CD14-positive monocyte (primary cell): ENCODE data around the gene CFAP126. TPM values are rescaled to one million over a fixed set of nuclear protein-coding genes. Genes with fewer than 3 reads are reported as not detected.
A peak's percentile ranks its signal among the peaks of the same experiment; 100 is the strongest.

Source experiments
- DNase-seq, 3 donors: peaks; one replicate each; pipeline ENCODE4 v3.0.0-alpha.2; 2011 to 2022
- H2AFZ ChIP-seq: 2 replicates; pipeline ENCODE4 v1.6.0; 2012; ENCODE audit warnings: mild to moderate bottlenecking, low read depth, low read length, inconsistent platforms; ENCODE audit not compliant: insufficient read depth, poor library complexity, severe bottlenecking
- H3K27ac ChIP-seq, 2 donors: 1 replicate in 1 of 2; 2 replicates in 1 of 2; pipeline ENCODE4 v1.5.1; 2012 to 2013; ENCODE audit warnings: low read length in 2 of 2, control low read depth in 1 of 2, inconsistent platforms in 1 of 2, low read depth in 1 of 2, mild to moderate bottlenecking in 1 of 2
- H3K27me3 ChIP-seq, 2 donors: one replicate each; pipeline versions ENCODE4 v1.6.0 to v1.6.1; 2011 to 2013; ENCODE audit warnings: low read length in 2 of 2; ENCODE audit not compliant: control insufficient read depth in 2 of 2, insufficient read depth in 2 of 2
- H3K36me3 ChIP-seq, 2 donors: replicated peaks in 1 of 2; 1 replicate in 1 of 2; 2 replicates in 1 of 2; pipeline versions ENCODE4 v1.5.1 to v1.6.1; 2012 to 2013; ENCODE audit warnings: low read length in 2 of 2, control low read depth in 1 of 2, inconsistent platforms in 1 of 2, mild to moderate bottlenecking in 1 of 2; ENCODE audit not compliant: insufficient read depth in 2 of 2, control insufficient read depth in 1 of 2
- H3K4me1 ChIP-seq, 2 donors: 1 replicate in 1 of 2; 2 replicates in 1 of 2; pipeline versions ENCODE4 v1.5.1 to v1.6.1; 2012 to 2013; ENCODE audit warnings: low read length in 2 of 2, control low read depth in 1 of 2, inconsistent platforms in 1 of 2, mild to moderate bottlenecking in 1 of 2, moderate library complexity in 1 of 2; ENCODE audit not compliant: insufficient read depth in 2 of 2, control insufficient read depth in 1 of 2
- H3K4me2 ChIP-seq: replicated peaks from 2 replicates; pipeline ENCODE3; 2012; ENCODE audit warnings: low read length, moderate library complexity, mild to moderate bottlenecking; ENCODE audit not compliant: poor library complexity, severe bottlenecking; ENCODE audit errors: extremely low read depth
- H3K4me3 ChIP-seq, 3 experiments: fragments of 200-600 bp in 1 of 3; sonication (generic) in 1 of 3; replicated peaks in 1 of 3; 1 replicate in 2 of 3; 2 replicates in 1 of 3; pipeline ENCODE4 v1.5.1; 2011 to 2013; ENCODE audit warnings: low read length in 3 of 3, mild to moderate bottlenecking in 3 of 3, control low read depth in 2 of 3, low read depth in 2 of 3, inconsistent platforms in 1 of 3, moderate library complexity in 1 of 3
- H3K79me2 ChIP-seq: 2 replicates; pipeline ENCODE4 v1.6.0; 2012; ENCODE audit warnings: mild to moderate bottlenecking, control low read depth, inconsistent platforms, low read length, moderate library complexity; ENCODE audit not compliant: insufficient read depth
- H3K9ac ChIP-seq: 2 replicates; pipeline ENCODE4 v1.6.0; 2017; ENCODE audit warnings: low read length, mild to moderate bottlenecking; ENCODE audit not compliant: insufficient read depth, poor library complexity, severe bottlenecking
- H3K9me3 ChIP-seq, 2 donors: replicated peaks in 1 of 2; 1 replicate in 1 of 2; 2 replicates in 1 of 2; pipeline versions ENCODE4 v1.5.1 to v1.6.1; 2012 to 2013; ENCODE audit warnings: low read length in 2 of 2, control low read depth in 1 of 2; ENCODE audit not compliant: control insufficient read depth in 1 of 2, insufficient read depth in 1 of 2
- H4K20me1 ChIP-seq: 2 replicates; pipeline ENCODE4 v1.6.0; 2012; ENCODE audit warnings: mild to moderate bottlenecking, low read length, control low read depth, moderate library complexity; ENCODE audit not compliant: insufficient read depth
- H3K27ac Mint-ChIP-seq, 7 donors: one replicate each; pipeline ENCODE4 v1.8.0; 2020; ENCODE audit warnings: mild to moderate bottlenecking in 7 of 7, mixed read lengths in 7 of 7, moderate library complexity in 6 of 7, inconsistent platforms in 2 of 7
- H3K27me3 Mint-ChIP-seq, 3 donors: one replicate each; pipeline ENCODE4 v1.8.0; 2021 to 2022; ENCODE audit warnings: low read depth in 3 of 3, mild to moderate bottlenecking in 3 of 3, mixed read lengths in 3 of 3, moderate library complexity in 3 of 3, inconsistent platforms in 1 of 3
- H3K36me3 Mint-ChIP-seq, 2 donors: one replicate each; pipeline ENCODE4 v1.8.0; 2020; ENCODE audit warnings: mixed read lengths in 2 of 2, inconsistent platforms in 1 of 2, mild to moderate bottlenecking in 1 of 2
- H3K4me1 Mint-ChIP-seq: one replicate; pipeline ENCODE4 v1.8.0; 2020; ENCODE audit warnings: mild to moderate bottlenecking, mixed read lengths
- H3K4me3 Mint-ChIP-seq, 2 donors: one replicate each; pipeline ENCODE4 v1.8.0; 2020; ENCODE audit warnings: mild to moderate bottlenecking in 2 of 2, mixed read lengths in 2 of 2, moderate library complexity in 1 of 2
- H3K9me3 Mint-ChIP-seq, 7 donors: one replicate each; pipeline ENCODE4 v1.8.0; 2020 to 2022; ENCODE audit warnings: mixed read lengths in 7 of 7, mild to moderate bottlenecking in 6 of 7, moderate library complexity in 6 of 7, inconsistent platforms in 2 of 7
- CTCF ChIP-seq: fragments of 200-600 bp; IDR thresholded peaks from one replicate; pipeline ENCODE4 v1.8.0; 2022; ENCODE audit warnings: antibody characterized with exemption, mild to moderate bottlenecking
- WGBS: methylation state at CpG from one replicate; pipeline ENCODE4 v1.1.5; 2013; ENCODE audit warnings: missing lambda C conversion rate; ENCODE audit not compliant: insufficient coverage; 5-methylcytosine and 5-hydroxymethylcytosine counted together
- intact Hi-C, 2 donors: fragments of 100-400 bp; cut with micrococcal nuclease; formaldehyde crosslinking; loops; one replicate each; pipeline versions ENCODE4 v1.15.0 to v1.15.1; 2023
- polyA plus RNA-seq, 3 donors: library from polyadenylated mRNA; depleted of rRNA in 1 of 3; unstranded in 2 of 3; stranded (reverse) in 1 of 3; fragments of 300-500 nt in 2 of 3; fragments of >200 nt in 1 of 3; fragmentation: Illumina TruSeq in 2 of 3; gene quantifications; 1 replicate in 2 of 3; 2 replicates in 1 of 3; pipeline ENCODE4 v1.2.3, GENCODE V29; 2012 to 2021

Gene CFAP126
- polyA plus RNA-seq, 3 donors, result not detected

DNA sequence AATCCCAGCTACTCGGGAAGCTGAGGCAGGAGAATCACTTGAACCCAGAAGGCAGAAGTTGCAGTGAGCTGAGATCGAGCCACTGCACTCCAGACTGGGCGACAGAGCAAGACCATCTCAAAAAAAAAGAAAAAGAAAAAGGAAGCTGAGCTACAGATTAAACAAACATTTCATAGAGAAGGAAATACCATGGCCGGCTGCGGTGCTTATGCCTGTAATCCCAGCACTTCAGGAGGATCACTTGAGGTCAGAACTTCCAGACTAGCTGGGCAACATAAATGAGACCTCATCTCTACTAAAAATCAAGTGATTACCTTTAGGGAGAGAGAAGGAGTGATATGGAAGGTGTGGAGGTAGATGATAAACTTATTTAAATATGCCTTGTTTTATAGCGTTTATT, 14.0 kb upstream of the CFAP126 start:
- Mint-ChIP-seq H3K4me1 (peaks cover 11% of the 10 kb centered on the region), H3K9me3 (peaks cover 0 to 2% (median 0%) of the 10 kb centered on the region in 7 donors), H3K27me3 (peaks cover 1 to 7% (median 2%) of the 10 kb centered on the region in 3 donors), H3K4me3 (no peak overlapping the region), H3K36me3 (peaks cover 0 to 2% of the 10 kb centered on the region in 2 donors), H3K27ac (peak overlapping the region in 4 of 7 donors; percentile 63 to 82 (median 70))
- Histone ChIP-seq H3K79me2 (no peaks in the 10 kb centered on the region), H3K27ac (no peak overlapping the region), H3K27me3 (no peaks in the 10 kb centered on the region), H3K4me3 (no peak overlapping the region), H3K4me2 (no peak overlapping the region), H3K9ac (no peak overlapping the region), H3K4me1 (peaks cover 5 to 6% of the 10 kb centered on the region in 2 donors), H4K20me1 (no peaks in the 10 kb centered on the region), H3K36me3 (no peaks in the 10 kb centered on the region), H3K9me3 (no peaks in the 10 kb centered on the region), H2AFZ (peak overlapping the region; percentile 21)
- no peak for DNase-seq
- WGBS, result 78% methylated on average over 1 of the region's 6 CpGs
- TF ChIP-seq CTCF, result no peak
- intact Hi-C loops, result loop anchor here (5.0 to 10.0 kb wide), 3 partner anchors 67 to 154 kb away; partner anchors contain the start of genes SDHC (in 1 of the 2) and TOMM40L (in 1 of the 2)

DNA sequence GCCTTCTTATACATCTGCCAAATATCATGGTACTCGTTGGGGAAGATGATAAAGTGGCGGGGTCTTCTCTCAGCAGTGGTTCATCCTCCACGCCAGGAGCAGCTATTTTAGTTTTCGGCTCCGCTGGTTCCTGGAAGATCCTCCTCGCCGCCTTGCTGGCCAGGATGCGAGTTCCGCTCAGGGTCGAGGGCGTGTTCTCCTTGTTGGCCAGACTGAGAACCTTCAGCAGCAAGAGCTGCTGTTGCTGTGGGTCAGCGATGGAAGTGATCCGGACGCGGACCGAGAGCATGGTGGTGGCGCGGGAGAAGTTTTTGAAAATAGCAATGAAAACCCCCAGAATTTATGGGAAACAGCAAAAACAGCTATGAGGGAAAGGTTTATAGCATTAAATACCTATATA, 11.4 kb upstream of the CFAP126 start:
- Histone ChIP-seq H3K4me3 (no peak overlapping the region), H3K27ac (no peak overlapping the region), H3K9ac (no peak overlapping the region), H3K79me2 (no peaks in the 10 kb centered on the region), H3K36me3 (no peaks in the 10 kb centered on the region), H3K9me3 (no peaks in the 10 kb centered on the region), H3K27me3 (no peaks in the 10 kb centered on the region), H3K4me1 (peaks cover 0 to 5% of the 10 kb centered on the region in 2 donors), H2AFZ (no peak overlapping the region), H3K4me2 (no peak overlapping the region), H4K20me1 (no peaks in the 10 kb centered on the region)
- no peak for TF ChIP-seq CTCF
- peaks cover 0 to 2% (median 0%) of the 10 kb centered on the region in 7 donors for H3K9me3 Mint-ChIP-seq
- no peak for DNase-seq
- peak overlapping the region in 1 of 2 donors; percentile 40 for H3K4me3 Mint-ChIP-seq
- H3K36me3 Mint-ChIP-seq, result no peaks in the 10 kb centered on the region
- H3K4me1 Mint-ChIP-seq, result peaks cover 4% of the 10 kb centered on the region
- peak overlapping the region in 1 of 7 donors; percentile 41 for H3K27ac Mint-ChIP-seq
- peaks cover 1 to 7% (median 2%) of the 10 kb centered on the region in 3 donors for H3K27me3 Mint-ChIP-seq
- WGBS, result 86% methylated on average over 11 of the region's 18 CpGs
- intact Hi-C loops, result loop anchor here in 1 of 2 donors (5.0 kb wide), 1 partner anchor 172 kb away; no protein-coding TSS in a partner anchor
